Activated CD8-positive, alpha-beta memory T cell treated with anti-CD3 and anti-CD28 coated beads for 36 hours (primary cell): Measurements from ENCODE around the gene CENPN. TPM values are rescaled to one million over a fixed set of nuclear protein-coding genes. Genes with fewer than 3 reads are reported as not detected.

Experiments used
- CTCF ChIA-PET: fragments of 350-600 bp; sonication (Branson Sonifier 250); formaldehyde crosslinking; loops from one replicate; lab custom pipeline; 2021; ENCODE audit warnings: antibody characterized with exemption; lab: Charles Lee
- POLR2A ChIA-PET: fragments of 350-600 bp; sonication (Branson Sonifier 250); formaldehyde crosslinking; loops from one replicate; lab custom pipeline; 2021; ENCODE audit warnings: antibody characterized with exemption; lab: Charles Lee
- total RNA-seq, 2 experiments: library from RNA; stranded (reverse); gene quantifications; one replicate each; pipeline ENCODE4 v1.2.3, GENCODE V29; 2021

CENPN gene
- total RNA-seq, 2 experiments from 2014 or later: 52.7 to 54.8 TPM

DNA sequence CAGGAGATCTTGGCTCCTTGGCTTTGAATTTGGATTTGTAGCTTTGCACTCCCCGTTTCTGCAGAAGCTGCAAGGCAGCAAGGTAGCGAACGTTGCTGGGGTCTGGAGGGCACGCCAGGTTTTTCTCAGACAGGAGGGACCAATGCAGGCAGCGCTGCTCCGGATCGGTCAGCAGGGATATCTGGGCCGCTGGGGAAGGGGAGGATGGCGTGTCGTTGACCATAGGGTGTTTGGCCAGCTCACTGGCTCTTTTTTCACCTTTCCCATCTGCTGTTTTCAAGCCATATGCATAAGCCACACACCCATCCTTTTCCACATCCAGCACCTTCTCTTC, 54.3 kb downstream of the CENPN start:
- POLR2A ChIA-PET: no interaction called here
- CTCF ChIA-PET: no interaction called here

DNA sequence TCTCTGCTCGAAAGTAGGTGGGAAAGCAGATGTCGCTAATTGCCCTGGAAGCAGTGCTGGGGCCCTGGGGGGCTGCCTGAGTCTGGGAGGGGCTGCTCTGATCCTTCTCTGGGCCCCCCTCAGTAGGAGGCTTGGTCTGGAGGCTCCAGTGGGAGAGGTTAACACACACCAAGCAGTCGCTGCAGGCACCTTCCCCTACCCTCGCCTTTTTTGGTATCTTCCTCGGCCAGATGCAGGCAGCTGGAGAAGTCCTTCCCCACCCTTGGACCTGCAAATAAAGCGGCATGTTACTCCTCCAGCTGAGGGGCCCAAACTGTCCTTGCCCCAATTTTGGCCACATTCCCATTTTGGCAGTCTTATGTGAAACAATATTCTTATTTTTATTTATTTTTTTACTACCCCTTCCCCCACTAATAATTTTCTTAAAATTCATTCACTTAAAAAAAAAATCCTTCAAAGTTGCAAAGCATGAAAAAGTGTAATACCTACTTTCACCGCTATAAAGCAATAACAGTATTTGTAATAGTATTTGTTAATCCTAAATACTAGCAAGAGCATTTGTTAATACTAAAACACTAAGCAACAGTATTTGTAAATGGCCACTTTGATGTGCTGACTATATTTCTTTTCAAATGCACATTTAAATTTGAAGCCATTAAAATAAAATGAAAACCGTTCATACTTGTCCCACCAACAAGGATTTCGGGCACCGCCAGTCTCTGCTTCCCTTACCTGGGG, 55.0 kb downstream of the CENPN start:
- ChIA-PET POLR2A (no interaction called here), CTCF (no interaction called here)

DNA sequence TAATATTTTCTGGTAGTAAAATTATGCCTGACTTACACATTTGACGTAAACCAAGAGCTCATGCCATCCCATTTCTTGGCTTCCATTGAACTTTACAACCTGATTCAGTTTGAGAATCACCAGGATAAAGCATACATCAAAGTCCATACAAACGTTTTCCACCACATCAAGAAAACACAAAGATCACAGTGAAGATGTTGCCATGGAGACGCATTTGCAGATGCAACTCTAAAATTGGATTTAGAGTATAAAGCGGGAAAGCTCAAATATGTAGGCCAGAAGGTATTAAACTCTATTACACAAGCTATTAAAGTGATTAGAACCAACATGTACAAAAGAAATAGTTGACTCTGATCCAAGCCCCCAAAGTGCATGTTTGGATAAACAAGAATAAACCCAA, 59.7 kb downstream of the CENPN start:
- CTCF ChIA-PET: interaction anchor here (1.2 kb wide), 1 partner anchor 10 kb away, joined by 3 read pairs; no protein-coding TSS in a partner anchor

DNA sequence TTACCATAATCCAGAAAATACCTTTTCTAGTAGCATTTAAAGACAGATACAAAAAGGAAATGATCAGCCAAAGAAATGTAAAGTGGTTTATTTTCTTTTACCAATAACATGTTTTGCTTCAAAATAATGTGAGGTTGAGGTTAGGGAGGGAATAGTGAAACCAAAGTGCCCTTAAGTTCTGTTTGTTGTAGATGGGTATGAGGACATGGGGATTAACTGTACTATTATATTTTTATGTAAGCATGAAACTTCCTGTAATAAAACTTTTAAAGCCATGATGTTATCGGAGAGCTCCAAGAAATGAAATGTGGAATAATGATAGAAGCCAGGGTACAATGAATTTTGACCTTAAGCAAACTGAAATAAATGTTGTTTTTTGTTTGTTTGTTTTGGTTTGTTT, 60.2 kb downstream of the CENPN start:
- CTCF ChIA-PET: interaction anchor here (1.2 kb wide), 1 partner anchor 9 kb away, joined by 3 read pairs; no protein-coding TSS in a partner anchor
- POLR2A ChIA-PET: no interaction called here

More for the DNA sequence above, 59.7 kb downstream of the CENPN start:
- POLR2A ChIA-PET: no interaction called here

DNA sequence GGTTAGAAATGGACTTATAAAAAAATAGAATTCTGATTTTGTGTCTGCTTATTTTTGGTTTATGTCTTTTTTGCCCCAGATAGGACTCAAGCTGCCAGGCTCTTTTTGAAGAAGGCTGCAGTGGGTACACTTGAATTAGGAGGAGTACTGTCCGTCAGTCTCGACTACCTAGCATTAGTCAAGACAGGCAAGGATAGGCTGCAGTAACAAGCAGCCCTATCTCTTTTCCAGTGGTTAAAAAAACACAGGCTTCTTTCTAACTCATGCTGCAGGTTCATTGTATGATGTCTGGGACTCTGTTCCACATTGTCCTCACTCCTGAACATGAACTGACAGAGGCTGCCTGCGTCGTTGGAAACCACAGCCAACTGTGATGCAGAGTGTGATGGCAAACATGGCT, 62.0 kb downstream of the CENPN start:
- POLR2A ChIA-PET: no interaction called here
- CTCF ChIA-PET: no interaction called here

DNA sequence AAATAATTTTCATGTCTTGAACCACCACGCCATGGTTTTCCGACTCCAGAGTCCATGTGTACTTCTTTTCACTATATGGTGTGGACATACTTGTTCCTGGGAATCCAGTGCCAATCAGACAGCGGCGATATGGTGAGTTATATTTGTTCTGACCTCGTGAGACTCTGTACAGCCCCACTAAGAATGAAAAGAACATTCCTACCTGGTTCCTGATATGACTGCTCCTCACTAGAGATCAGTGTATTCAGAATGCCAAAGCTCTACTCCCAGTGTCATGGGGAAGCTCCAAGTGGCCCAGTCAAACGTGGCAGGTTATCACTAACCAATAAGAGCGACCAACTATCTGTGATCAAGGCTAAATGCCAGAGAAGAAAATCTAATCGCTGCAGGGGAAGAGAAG, 64.0 kb downstream of the CENPN start:
- POLR2A ChIA-PET: no interaction called here
- CTCF ChIA-PET: no interaction called here

DNA sequence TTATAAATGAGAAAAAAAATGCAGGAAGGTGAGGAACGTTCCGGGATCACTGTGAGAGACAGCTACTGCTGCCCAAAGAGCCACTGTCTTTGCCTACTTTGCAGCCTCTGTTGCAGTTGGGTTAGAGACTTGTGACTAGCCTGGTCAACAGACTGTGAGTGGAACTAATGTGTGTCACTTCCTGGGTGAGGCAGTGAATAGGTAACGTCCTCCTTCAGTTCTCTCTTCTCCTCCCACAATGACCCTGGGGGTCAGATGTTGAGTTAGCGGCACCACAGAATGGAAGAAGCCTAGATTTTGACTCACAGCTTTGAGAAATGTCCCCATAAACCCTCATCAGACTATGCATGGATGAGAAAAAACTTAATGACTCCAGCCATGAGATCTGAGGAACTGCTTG, 64.8 kb downstream of the CENPN start:
- ChIA-PET POLR2A (no interaction called here), CTCF (no interaction called here)

DNA sequence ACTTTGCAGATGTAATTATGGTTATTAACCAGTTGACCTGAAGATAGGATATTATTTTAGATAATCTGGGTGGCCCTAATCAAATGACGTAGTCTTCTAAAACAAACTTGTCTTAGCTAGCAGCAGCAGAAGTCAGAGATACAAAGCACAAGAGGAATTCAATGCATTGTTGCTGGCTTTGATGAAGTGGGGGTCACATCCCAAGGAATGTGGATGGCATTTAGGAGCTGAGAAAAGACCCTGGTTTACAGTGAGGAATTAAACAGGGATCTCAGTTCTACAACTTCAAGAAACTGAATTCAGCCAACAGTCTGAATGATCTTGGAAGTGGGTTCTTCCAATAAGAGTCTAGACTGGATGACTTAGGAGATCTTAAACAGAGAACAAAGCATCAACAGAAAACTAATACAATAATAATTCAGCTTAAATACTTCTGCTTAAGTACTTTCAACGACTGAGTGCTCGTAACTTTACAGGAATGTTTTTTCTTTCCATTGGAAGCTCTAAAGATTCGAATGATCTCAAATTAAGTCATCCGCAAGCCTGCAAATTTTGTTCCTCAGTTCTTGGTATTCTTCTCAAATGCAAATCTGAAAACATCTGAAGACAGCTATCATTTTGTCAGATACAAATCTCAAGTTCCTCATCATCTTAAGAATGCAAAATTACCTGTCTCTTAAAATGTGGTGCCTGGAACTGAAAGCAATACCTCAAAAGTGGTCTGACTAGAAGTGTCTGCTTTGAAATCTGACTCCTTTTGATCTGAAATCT, 66.7 kb downstream of the CENPN start:
- ChIA-PET POLR2A (interaction anchor here (0.8 to 1.0 kb wide), 2 partner anchors 38 to 297 kb away, joined by 3 to 4 read pairs; partner anchors contain the start of gene ATMIN), CTCF (interaction anchor here (1.0 kb wide), 1 partner anchor 38 kb away, joined by 3 read pairs; the partner anchor contains the start of gene ATMIN)

DNA sequence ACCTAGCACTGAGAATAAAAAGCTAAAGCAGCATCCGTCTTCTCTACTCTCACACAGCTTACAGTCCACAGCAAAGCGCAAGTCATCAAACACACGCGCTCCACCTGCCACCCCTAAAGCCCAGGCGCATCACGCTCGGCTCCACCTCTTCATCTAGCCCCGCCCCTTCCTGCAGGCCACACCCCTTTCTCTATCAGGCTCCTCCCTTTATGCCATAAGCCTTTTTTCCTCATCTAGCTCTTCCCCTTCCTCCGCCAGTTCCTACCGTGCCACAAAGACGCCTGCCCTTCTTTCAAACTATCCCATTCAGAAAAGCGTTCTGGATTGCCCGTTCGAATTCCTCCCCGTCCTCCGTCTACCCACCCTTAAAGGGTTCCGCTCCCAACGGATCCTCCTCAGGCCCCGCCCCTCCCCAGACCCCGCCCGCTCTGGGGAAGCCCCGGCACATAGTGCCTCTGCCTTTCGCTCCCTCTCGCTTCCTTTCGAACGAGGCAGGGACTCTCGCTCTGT, 69.6 kb downstream of the CENPN start:
- ChIA-PET CTCF (interaction anchor here (0.6 to 2.4 kb wide), 3 partner anchors 10 to 640 kb away, joined by 3 to 13 read pairs (median 5); partner anchors contain the start of gene ATMIN), POLR2A (interaction anchor here (0.6 to 1.5 kb wide), 4 partner anchors 18 to 72 kb away, joined by 3 to 4 read pairs (median 4); no protein-coding TSS in a partner anchor)

DNA sequence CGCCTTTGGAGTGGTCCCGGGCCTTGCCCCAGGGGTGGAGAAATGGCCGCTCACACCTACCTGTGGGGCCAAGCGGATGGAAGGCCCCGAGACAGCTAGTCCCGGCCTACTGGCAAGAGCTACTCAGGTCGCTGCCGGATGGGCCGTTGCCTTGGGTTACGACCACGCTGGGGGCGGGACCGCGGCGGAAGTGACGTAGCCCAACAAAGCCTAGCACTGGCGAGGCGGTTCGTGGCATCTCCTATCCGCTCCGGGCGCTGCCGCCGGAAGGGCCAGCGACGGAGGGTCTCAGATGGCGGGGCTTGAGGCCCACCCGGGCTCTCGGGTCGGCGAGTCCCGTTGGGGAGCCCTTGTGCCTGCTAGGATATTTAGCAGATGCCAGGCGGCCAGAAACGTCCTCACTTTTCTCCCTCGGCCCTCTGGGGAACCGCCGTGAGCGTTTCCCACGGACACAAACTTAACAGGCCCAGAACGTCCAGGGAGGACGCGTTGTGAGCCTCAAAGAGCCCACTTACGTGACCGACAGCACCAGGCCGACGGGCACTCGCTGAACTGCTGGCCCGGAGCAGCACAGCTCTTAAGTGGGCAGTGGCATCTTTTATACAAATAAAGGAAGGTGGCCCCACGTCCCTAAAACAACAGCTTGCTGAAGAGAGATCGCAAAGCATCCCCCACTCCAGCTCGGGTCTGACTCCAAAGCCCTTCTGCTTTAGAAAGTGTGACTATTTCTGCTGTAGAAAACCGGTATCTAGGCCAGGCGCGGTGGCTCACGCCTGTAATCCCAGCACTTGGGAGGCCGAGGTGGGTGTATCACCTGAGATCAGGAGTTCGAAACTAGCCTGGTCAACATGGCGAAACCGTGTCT, 70.3 kb downstream of the CENPN start, which contains the start of gene C16orf46:
Gene C16orf46 (minus strand): TSS at position 163 of the 865 bp plus-strand sequence. CDS start 13,283 bp downstream, outside the sequence.
- CTCF ChIA-PET: interaction anchor here (0.9 to 2.4 kb wide), 4 partner anchors 17 to 229 kb away, joined by 4 to 13 read pairs (median 4); partner anchors contain the start of gene ATMIN
- POLR2A ChIA-PET: interaction anchor here (0.6 to 1.5 kb wide), 4 partner anchors 17 to 73 kb away, joined by 3 to 4 read pairs (median 4); no protein-coding TSS in a partner anchor

DNA sequence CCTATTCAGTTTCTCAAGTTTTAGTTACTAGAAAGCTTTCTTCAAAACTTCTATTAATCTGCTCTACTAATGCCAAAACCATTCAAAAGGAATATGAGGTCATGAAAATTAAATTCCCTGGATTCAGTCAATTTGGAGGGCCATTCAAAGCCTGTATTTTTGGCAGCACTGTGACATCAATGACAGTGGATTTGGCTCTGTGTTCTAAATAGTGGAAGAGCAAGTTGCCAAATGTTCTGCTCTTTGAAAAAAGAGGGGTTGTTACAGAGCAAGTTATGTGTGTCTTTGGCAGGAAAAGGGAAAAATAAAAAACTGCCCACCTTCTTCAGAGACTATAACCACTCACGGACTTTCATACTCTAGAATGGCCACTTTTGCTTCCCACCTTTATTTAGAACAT, 73.2 kb downstream of the CENPN start:
- POLR2A ChIA-PET: interaction anchor here (0.6 kb wide), 1 partner anchor 162 kb away, joined by 5 read pairs; no protein-coding TSS in a partner anchor

DNA sequence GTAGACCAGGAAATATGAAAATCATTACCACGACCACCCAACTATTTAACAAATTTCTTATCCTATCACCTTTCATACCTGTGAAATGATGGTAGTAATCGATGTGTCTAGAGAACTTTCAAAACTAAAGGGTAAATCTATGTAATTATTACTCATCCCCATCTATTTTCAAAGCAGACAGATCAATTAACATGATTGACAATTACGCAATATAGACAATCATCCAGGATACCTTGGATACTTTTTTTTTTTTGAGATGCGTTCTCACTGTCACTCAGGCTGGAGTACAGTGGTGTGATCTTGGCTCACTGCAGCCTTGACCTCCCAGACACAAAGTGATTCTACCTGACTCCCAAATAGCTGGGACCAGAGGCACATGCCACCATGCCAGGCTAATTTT, 74.0 kb downstream of the CENPN start:
- ChIA-PET POLR2A (no interaction called here), CTCF (no interaction called here)

More for the DNA sequence above, 73.2 kb downstream of the CENPN start:
- CTCF ChIA-PET: no interaction called here

Other genes with a start within 250 kb of the CENPN start
- gene CDYL2, start 202.6 kb upstream of the CENPN start, total RNA-seq: 10 to 100 TPM; 31.6 to 37.8 TPM
- 100 to 1,000 TPM; 129 to 139 TPM for gene CMC2, start 329 bp upstream of the CENPN start, total RNA-seq
- 10 to 100 TPM; 25.4 to 27.3 TPM for gene ATMIN, start 28.6 kb downstream of the CENPN start, total RNA-seq
- gene C16orf46, start 70.0 kb downstream of the CENPN start, total RNA-seq: under 1 TPM; 0.38 to 0.51 TPM
- 10 to 100 TPM; 29.4 to 30.8 TPM for gene GCSH, start 89.2 kb downstream of the CENPN start, total RNA-seq
- gene BCO1, start 231.5 kb downstream of the CENPN start, total RNA-seq: not detected